DOHH2 (cell line): ENCODE results near the gene ADGRE1.

Source experiments
- H3F3A ChIP-seq: fragments of 200-600 bp; sonication (generic), shearing (Covaris generic); 2 replicates; pipeline ENCODE4 v1.6.0; 2016; ENCODE audit warnings: antibody characterized with exemption, mild to moderate bottlenecking; ENCODE audit not compliant: control insufficient read depth, insufficient read depth
- H3K27ac ChIP-seq: fragments of 200-600 bp; sonication (generic); 2 replicates; pipeline ENCODE4 v1.5.1; 2014; ENCODE audit warnings: low read depth, mild to moderate bottlenecking, low read length, moderate library complexity
- H3K27me3 ChIP-seq: fragments of 200-600 bp; sonication (generic); 2 replicates; pipeline ENCODE4 v1.6.1; 2014; ENCODE audit warnings: mild to moderate bottlenecking, low read length, mixed read lengths; ENCODE audit not compliant: control insufficient read depth
- H3K36me3 ChIP-seq: fragments of 200-600 bp; sonication (generic); 2 replicates; pipeline ENCODE4 v1.6.1; 2014; ENCODE audit warnings: mild to moderate bottlenecking, low read length, moderate library complexity, mixed read lengths; ENCODE audit not compliant: control insufficient read depth
- H3K4me1 ChIP-seq: fragments of 200-600 bp; sonication (generic); 2 replicates; pipeline ENCODE4 v1.6.1; 2014; ENCODE audit warnings: mild to moderate bottlenecking, low read length, mixed read lengths; ENCODE audit not compliant: control insufficient read depth
- H3K4me2 ChIP-seq: fragments of 200-600 bp; sonication (generic); 2 replicates; pipeline ENCODE4 v1.6.0; 2014; ENCODE audit warnings: mild to moderate bottlenecking, low read length, moderate library complexity
- H3K4me3 ChIP-seq: fragments of 200-600 bp; sonication (generic); 2 replicates; pipeline ENCODE4 v1.5.1; 2014; ENCODE audit warnings: mild to moderate bottlenecking, low read length, mixed read lengths
- H3K79me2 ChIP-seq: fragments of 200-600 bp; sonication (generic); 2 replicates; pipeline ENCODE4 v1.6.1; 2014; ENCODE audit warnings: mild to moderate bottlenecking, low read length, mixed read lengths; ENCODE audit not compliant: control insufficient read depth
- H3K9me2 ChIP-seq: fragments of 200-600 bp; sonication (generic); replicated peaks from 2 replicates; pipeline ENCODE4 v1.6.1; 2014; ENCODE audit warnings: mild to moderate bottlenecking, low read length, mixed read lengths; ENCODE audit not compliant: control insufficient read depth
- H3K9me3 ChIP-seq: fragments of 200-600 bp; sonication (generic); 2 replicates; pipeline ENCODE4 v1.6.1; 2014; ENCODE audit warnings: antibody characterized with exemption, low read length, mixed read lengths; ENCODE audit not compliant: control insufficient read depth, insufficient read depth
- H4K20me1 ChIP-seq: fragments of 200-600 bp; sonication (generic); 2 replicates; pipeline ENCODE4 v1.6.0; 2014; ENCODE audit warnings: low read depth, mild to moderate bottlenecking, antibody characterized with exemption, low read length, moderate library complexity; ENCODE audit not compliant: control insufficient read depth, insufficient read depth
- CTCF ChIP-seq: fragments of 200-600 bp; sonication (generic); IDR thresholded peaks from one replicate; pipeline ENCODE4 v1.5.1; 2014; ENCODE audit warnings: antibody characterized with exemption, mild to moderate bottlenecking, low read depth, low read length; ENCODE audit not compliant: poor library complexity, severe bottlenecking
- EZH2phosphoT487 ChIP-seq: fragments of 200-600 bp; sonication (generic); IDR thresholded peaks from 2 replicates; pipeline ENCODE4 v1.6.1; 2017; ENCODE audit warnings: borderline replicate concordance, mild to moderate bottlenecking, antibody characterized with exemption, low read length, moderate library complexity, mixed read lengths

ADGRE1 gene

GRCh38 chr19:6969490-6969889, 82.1 kb downstream of the ADGRE1 start:
- H3K79me2 ChIP-seq = no peaks in the 10 kb centered on the region
- TF ChIP-seq EZH2phosphoT487 (no peak), CTCF (no peak)
- no peaks in the 10 kb centered on the region for H4K20me1 ChIP-seq
- 0 out of 2 replicates have a peak, but pooled peaks cover 6% of the 10 kb centered on the region for H3K4me1 ChIP-seq
- peaks cover 8% of the 10 kb centered on the region; the same call in 1 of the 2 replicates for H3K9me3 ChIP-seq
- H3K9me2 ChIP-seq = no peaks in the 10 kb centered on the region
- H3K4me3 ChIP-seq = no peak overlapping the region
- H3K27me3 ChIP-seq = no peaks in the 10 kb centered on the region
- H3F3A ChIP-seq = no peaks in the 10 kb centered on the region
- no peak overlapping the region for H3K27ac ChIP-seq
- no peaks in the 10 kb centered on the region for H3K36me3 ChIP-seq
- H3K4me2 ChIP-seq = no peak overlapping the region

DNA sequence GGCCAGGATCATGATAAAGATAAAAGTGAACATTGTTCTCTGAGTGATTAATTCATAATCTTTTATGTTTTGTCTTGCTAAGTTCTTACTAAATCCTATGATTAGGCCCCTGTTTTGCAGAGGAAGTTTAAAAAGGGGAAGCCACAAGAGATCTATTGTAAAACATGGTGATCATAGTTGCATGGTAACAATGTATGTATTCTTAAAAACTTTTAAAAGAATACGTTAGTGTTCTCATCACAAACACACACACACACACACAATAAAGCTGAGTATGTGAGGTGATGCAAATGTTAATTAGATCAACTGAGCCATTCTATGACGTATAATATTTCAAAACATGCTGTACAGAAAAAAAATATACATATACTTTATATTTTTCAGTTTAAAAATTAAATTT, 82.6 kb downstream of the ADGRE1 start:
- H3K9me2 ChIP-seq = no peaks in the 10 kb centered on the region
- H3K79me2 ChIP-seq = no peaks in the 10 kb centered on the region
- no peak overlapping the region for H3K4me2 ChIP-seq
- no peaks in the 10 kb centered on the region for H3F3A ChIP-seq
- H3K4me3 ChIP-seq = no peak overlapping the region
- H4K20me1 ChIP-seq = no peaks in the 10 kb centered on the region
- no peaks in the 10 kb centered on the region for H3K36me3 ChIP-seq
- 0 out of 2 replicates have a peak, but pooled peaks cover 6% of the 10 kb centered on the region for H3K4me1 ChIP-seq
- H3K27ac ChIP-seq = no peak overlapping the region
- peaks cover 8% of the 10 kb centered on the region; the same call in 1 of the 2 replicates for H3K9me3 ChIP-seq
- no peaks in the 10 kb centered on the region for H3K27me3 ChIP-seq
- TF ChIP-seq EZH2phosphoT487 (no peak), CTCF (no peak)

DNA sequence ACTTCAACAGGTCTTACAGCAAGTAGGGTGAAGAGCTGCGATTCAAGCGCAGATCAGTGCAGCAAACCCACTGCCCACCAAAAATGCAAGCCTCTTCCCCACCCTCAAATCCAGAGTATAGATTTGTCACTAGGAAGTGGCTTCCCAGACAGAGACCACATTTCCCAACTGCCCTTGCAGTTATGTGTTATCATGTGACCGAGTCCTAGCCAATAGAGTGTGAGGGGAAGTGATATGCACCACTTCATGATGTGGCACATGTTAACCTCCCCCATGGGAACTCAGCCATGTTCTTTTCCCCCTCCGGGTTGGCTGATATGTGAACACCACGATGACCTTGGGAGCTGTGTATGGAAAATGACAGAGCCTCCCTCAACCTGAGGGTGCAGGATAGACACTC, 83.1 kb downstream of the ADGRE1 start:
- 0 out of 2 replicates have a peak, but pooled peaks cover 6% of the 10 kb centered on the region for H3K4me1 ChIP-seq
- no peak overlapping the region for H3K4me2 ChIP-seq
- H4K20me1 ChIP-seq = no peaks in the 10 kb centered on the region
- peaks cover 8% of the 10 kb centered on the region; the same call in 1 of the 2 replicates for H3K9me3 ChIP-seq
- H3K4me3 ChIP-seq = no peak overlapping the region
- H3K9me2 ChIP-seq = no peaks in the 10 kb centered on the region
- H3K27ac ChIP-seq = no peak overlapping the region
- H3K79me2 ChIP-seq = no peaks in the 10 kb centered on the region
- TF ChIP-seq EZH2phosphoT487 = no peak
- no peak for TF ChIP-seq CTCF
- no peaks in the 10 kb centered on the region for H3K27me3 ChIP-seq
- H3K36me3 ChIP-seq = no peaks in the 10 kb centered on the region
- H3F3A ChIP-seq = no peaks in the 10 kb centered on the region
